Thyroid gland (tissue), 4 donors: ENCODE results near the gene PSMC3.

Experiments
- POLR2A ChIP-seq, 2 donors: fragments of 450-650 bp; IDR thresholded peaks; one replicate each; pipeline ENCODE4 v1.6.1; 2017; ENCODE audit warnings: antibody characterized with exemption in 2 of 2, mild to moderate bottlenecking in 2 of 2, moderate library complexity in 1 of 2
- TF ChIP-seq, protein P1 (sequence below), 6 experiments: fragments of 200-600 bp in 3 of 6; fragments of 450-650 bp in 3 of 6; sonication (generic) in 3 of 6; IDR thresholded peaks; one replicate each; pipeline ENCODE4 v1.5.1; 2016 to 2019; ENCODE audit warnings: antibody characterized with exemption in 6 of 6, mild to moderate bottlenecking in 2 of 6, inconsistent platforms in 1 of 6, moderate library complexity in 1 of 6

DNA sequence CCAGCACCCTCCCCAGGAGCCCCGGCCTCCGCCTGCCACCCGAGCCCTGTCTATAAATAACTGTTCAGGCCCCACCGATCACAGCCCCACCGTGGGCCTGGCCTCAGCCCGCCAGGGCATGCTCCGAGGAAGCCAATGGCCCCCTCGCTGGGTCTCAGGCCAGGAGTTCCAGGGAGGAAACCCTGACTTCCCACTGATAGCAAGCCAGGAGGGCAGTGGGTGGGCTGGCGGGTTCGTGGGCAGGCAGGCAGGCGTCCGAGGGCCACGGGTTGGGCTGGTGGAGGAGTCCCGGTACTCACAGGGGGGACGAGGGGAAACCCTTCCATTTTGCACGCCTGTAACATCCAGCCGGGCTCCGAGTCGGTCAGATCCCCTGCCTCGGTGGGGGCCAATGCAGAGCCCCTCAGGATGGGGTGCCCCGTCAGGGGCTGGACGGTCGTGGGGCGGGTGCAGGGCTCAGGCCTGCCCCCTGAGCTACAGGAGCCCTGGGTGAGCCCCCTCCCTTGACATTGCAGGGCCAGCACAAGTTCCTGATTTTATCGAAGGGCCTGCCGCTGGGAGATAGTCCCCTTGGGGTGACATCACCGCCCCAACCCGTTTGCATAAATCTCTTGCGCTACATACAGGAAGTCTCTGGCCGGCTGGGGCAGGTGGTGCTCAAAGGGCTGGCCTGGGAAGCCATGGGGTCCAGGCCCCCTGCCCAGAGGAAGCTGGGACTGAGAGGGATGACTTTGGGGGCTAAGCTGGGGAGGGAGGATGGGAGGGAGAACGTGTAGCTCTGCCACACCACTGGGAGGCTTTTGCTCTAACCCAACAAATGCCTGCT is 48.0 kb downstream of the PSMC3 start, which contains the start of gene SPI1:
- TF ChIP-seq, protein P1, sequence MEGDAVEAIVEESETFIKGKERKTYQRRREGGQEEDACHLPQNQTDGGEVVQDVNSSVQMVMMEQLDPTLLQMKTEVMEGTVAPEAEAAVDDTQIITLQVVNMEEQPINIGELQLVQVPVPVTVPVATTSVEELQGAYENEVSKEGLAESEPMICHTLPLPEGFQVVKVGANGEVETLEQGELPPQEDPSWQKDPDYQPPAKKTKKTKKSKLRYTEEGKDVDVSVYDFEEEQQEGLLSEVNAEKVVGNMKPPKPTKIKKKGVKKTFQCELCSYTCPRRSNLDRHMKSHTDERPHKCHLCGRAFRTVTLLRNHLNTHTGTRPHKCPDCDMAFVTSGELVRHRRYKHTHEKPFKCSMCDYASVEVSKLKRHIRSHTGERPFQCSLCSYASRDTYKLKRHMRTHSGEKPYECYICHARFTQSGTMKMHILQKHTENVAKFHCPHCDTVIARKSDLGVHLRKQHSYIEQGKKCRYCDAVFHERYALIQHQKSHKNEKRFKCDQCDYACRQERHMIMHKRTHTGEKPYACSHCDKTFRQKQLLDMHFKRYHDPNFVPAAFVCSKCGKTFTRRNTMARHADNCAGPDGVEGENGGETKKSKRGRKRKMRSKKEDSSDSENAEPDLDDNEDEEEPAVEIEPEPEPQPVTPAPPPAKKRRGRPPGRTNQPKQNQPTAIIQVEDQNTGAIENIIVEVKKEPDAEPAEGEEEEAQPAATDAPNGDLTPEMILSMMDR (IDR thresholded peaks at IDR 0.05): no peak
- no peak for TF ChIP-seq POLR2A (IDR thresholded peaks at IDR 0.05)
